Coronary artery (tissue), 2 donors: ENCODE measurements around the gene FBXW4.
A peak's percentile ranks its signal among the peaks of the same experiment; 100 is the strongest.
"Not testable (repeated sequence)": the region's sequence is repeated elsewhere in the genome, so short reads cannot be mapped to it uniquely, and the experiment has no call there.

Experiments used
- DNase-seq: peaks from one replicate; pipeline ENCODE4 v3.0.0-alpha.2; 2017; ENCODE audit warnings: low spot score
- H3K27ac ChIP-seq, 2 donors: fragments of 200-600 bp; sonication (generic); one replicate each; pipeline ENCODE4 v1.5.1; 2016 to 2019
- H3K4me3 ChIP-seq: fragments of 200-600 bp; sonication (generic); 2 replicates; pipeline ENCODE4 v1.5.1; 2016; ENCODE audit warnings: mild to moderate bottlenecking, moderate library complexity
- TF ChIP-seq, protein P1 (sequence below): fragments of 200-600 bp; sonication (generic); IDR thresholded peaks from one replicate; pipeline ENCODE4 v1.5.1; 2019; ENCODE audit warnings: antibody characterized with exemption

FBXW4 gene

GRCh38 chr10:101643546-101643945 is 51.4 kb downstream of the FBXW4 start:
- Histone ChIP-seq H3K4me3 (no peak overlapping the region), H3K27ac (no peak overlapping the region)
- DNase-seq = no peak
- TF ChIP-seq, protein P1, sequence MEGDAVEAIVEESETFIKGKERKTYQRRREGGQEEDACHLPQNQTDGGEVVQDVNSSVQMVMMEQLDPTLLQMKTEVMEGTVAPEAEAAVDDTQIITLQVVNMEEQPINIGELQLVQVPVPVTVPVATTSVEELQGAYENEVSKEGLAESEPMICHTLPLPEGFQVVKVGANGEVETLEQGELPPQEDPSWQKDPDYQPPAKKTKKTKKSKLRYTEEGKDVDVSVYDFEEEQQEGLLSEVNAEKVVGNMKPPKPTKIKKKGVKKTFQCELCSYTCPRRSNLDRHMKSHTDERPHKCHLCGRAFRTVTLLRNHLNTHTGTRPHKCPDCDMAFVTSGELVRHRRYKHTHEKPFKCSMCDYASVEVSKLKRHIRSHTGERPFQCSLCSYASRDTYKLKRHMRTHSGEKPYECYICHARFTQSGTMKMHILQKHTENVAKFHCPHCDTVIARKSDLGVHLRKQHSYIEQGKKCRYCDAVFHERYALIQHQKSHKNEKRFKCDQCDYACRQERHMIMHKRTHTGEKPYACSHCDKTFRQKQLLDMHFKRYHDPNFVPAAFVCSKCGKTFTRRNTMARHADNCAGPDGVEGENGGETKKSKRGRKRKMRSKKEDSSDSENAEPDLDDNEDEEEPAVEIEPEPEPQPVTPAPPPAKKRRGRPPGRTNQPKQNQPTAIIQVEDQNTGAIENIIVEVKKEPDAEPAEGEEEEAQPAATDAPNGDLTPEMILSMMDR = no peak

- no peak for DNase-seq
- TF ChIP-seq, protein P1 = no peak
- Histone ChIP-seq H3K4me3 (no peak overlapping the region), H3K27ac (no peak overlapping the region)
Measured at GRCh38 chr10:101639141-101639900, 55.6 kb downstream of the FBXW4 start.

- not testable (repeated sequence) for H3K4me3 ChIP-seq, DNase-seq, H3K27ac ChIP-seq
Measured at GRCh38 chr10:101633510-101633909, 61.5 kb downstream of the FBXW4 start.

- no peak for DNase-seq
- Histone ChIP-seq H3K4me3 (no peak overlapping the region), H3K27ac (no peak overlapping the region)
- TF ChIP-seq, protein P1 = no peak
Measured at GRCh38 chr10:101631821-101632475, 63.0 kb downstream of the FBXW4 start.

DNA sequence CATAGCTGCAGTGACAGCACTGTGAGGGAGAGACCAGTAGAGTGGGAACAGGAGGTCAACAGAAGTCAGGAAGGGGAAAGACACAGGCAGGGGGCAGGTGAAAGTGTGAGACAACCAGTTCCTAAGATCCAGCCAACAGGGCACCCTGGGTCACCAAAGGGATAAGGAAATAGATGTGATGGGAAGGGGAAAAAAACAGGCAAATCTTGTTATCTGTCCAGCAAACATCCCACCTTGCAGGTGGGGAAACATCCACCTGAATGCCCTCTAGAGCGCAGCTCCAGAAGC is 64.4 kb downstream of the FBXW4 start:
- Histone ChIP-seq H3K27ac (no peak overlapping the region), H3K4me3 (no peak overlapping the region)
- TF ChIP-seq, protein P1 = no peak
- DNase-seq = no peak

DNA sequence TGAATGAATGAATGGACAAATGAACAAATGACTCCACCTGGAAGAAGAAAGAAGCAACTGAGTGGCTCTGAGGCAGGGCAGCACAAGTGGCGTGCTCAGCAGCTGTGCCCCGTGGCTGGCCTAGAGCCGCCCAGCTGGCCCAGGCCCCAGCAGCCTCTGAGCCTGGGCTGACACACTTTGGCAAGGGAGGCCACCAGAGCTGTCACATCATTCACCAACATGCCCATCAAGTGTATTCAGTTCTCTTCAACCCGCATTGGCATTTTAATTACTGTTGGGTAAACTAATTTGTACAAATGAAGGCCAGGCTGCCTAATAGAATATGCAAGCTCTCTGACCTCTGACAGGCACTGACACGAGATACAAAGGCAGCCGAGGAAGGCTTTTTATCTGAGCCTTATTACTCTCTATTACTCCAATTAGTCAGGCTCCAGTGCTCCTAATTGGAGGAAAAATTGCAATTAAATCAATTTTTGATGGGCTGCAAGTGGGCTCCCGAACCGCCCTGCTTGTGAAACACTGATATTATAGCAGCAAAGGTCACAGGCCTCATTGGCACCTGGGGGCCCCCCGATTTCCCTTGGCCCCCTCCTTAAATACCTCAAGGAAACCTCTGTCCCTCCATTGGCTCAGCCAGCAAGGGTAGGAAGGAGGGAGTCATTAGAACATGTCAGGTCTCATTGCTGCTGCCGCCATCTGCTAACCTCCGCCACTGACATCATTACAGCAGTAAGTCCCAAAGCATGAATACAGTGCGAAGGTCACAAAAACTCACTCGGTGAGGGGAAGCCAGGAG is 64.9 kb downstream of the FBXW4 start:
- H3K4me3 ChIP-seq = no peak overlapping the region
- H3K27ac ChIP-seq = no peak overlapping the region
- TF ChIP-seq, protein P1 = no peak
- DNase-seq = peak; percentile 26

- TF ChIP-seq, protein P1 = no peak
- no peak overlapping the region for H3K4me3 ChIP-seq
- DNase-seq = peak; percentile 36
- no peak overlapping the region for H3K27ac ChIP-seq
Measured at GRCh38 chr10:101625821-101626412, 69.1 kb downstream of the FBXW4 start.
